Measurements from ENCODE around the gene EMSY.
"Not testable (repeated sequence)": the region's sequence is repeated elsewhere in the genome, so short reads cannot be mapped to it uniquely, and the experiment has no call there.

EMSY gene

GRCh38 chr11:76574406-76574805, 129.6 kb downstream of the EMSY start:
- DNase-seq (ENCODE audit: low spot score): no peak

GRCh38 chr11:76574879-76575278, 130.1 kb downstream of the EMSY start:
- DNase-seq (ENCODE audit: low spot score): no peak

GRCh38 chr11:76577226-76577920, 132.6 kb downstream of the EMSY start:
- peak; percentile 46 for DNase-seq (ENCODE audit: low spot score)

- DNase-seq (ENCODE audit: low spot score): no peak
Observed at GRCh38 chr11:76577921-76578653, 133.3 kb downstream of the EMSY start.

GRCh38 chr11:76578654-76579055, 133.8 kb downstream of the EMSY start:
- no peak for DNase-seq (ENCODE audit: low spot score)

GRCh38 chr11:76579056-76579751, 134.4 kb downstream of the EMSY start:
- no peak for DNase-seq (ENCODE audit: low spot score)

- DNase-seq (ENCODE audit: low spot score): no peak
Observed at GRCh38 chr11:76579752-76580151, 134.9 kb downstream of the EMSY start.

- DNase-seq (ENCODE audit: low spot score): not testable (repeated sequence)
Observed at GRCh38 chr11:76582471-76582870, 137.7 kb downstream of the EMSY start.

GRCh38 chr11:76587820-76588454, 143.1 kb downstream of the EMSY start:
- no peak for DNase-seq (ENCODE audit: low spot score)

- no peak for DNase-seq (ENCODE audit: low spot score)
Observed at GRCh38 chr11:76588455-76589325, 143.9 kb downstream of the EMSY start.

GRCh38 chr11:76589477-76589876, 144.7 kb downstream of the EMSY start:
- no peak for DNase-seq (ENCODE audit: low spot score)

- DNase-seq (ENCODE audit: low spot score): peak; percentile 8
Observed at GRCh38 chr11:76589964-76590950, 145.4 kb downstream of the EMSY start.

GRCh38 chr11:76591416-76591815, 146.6 kb downstream of the EMSY start:
- no peak for DNase-seq (ENCODE audit: low spot score)

- no peak for DNase-seq (ENCODE audit: low spot score)
Observed at GRCh38 chr11:76592025-76592914, 147.5 kb downstream of the EMSY start.

- no peak for DNase-seq (ENCODE audit: low spot score)
Observed at GRCh38 chr11:76592961-76593360, 148.1 kb downstream of the EMSY start.

- DNase-seq (ENCODE audit: low spot score): not testable (repeated sequence)
Observed at GRCh38 chr11:76595091-76595490, 150.3 kb downstream of the EMSY start.

GRCh38 chr11:76596652-76597051, 151.8 kb downstream of the EMSY start:
- DNase-seq (ENCODE audit: low spot score): no peak

GRCh38 chr11:76597533-76598425, 153.0 kb downstream of the EMSY start:
- DNase-seq (ENCODE audit: low spot score): no peak

Measured in AG20443 (cell line).